HCT116 (cell line): ENCODE results near the gene PSME1. TPM values are rescaled to one million over a fixed set of nuclear protein-coding genes. Genes with fewer than 3 reads are reported as not detected.

Experiments used
- ATAC-seq: fragments of 200-7000 bp; cut with Tn5 transposase; 2 replicates; pipeline ENCODE4 v1.9.1; 2020; ENCODE audit warnings: mild to moderate bottlenecking, moderate library complexity
- BruUV-seq: library from RNA; stranded (reverse); fragments of 400-500 nt; replicated peaks from 2 replicates; lab custom pipeline; 2021; lab: Mats Ljungman, UMichigan
- CTCF ChIA-PET: fragments of 300-600 bp; sonication (Branson Sonifier 250); formaldehyde crosslinking; loops from one replicate; lab custom pipeline; 2021; ENCODE audit warnings: antibody characterized with exemption; lab: Charles Lee
- POLR2A ChIA-PET: fragments of 300-600, 350-600 bp; sonication (Branson Sonifier 250); formaldehyde crosslinking; loops from one replicate; lab custom pipeline; 2021; ENCODE audit warnings: antibody characterized with exemption; lab: Charles Lee
- RAD21 ChIA-PET, 2 experiments: fragments of 300-600 bp; sonication (Branson Sonifier 250); formaldehyde crosslinking; loops; one replicate each; lab custom pipeline; 2023; ENCODE audit warnings: low total read pairs in 2 of 2; ENCODE audit not compliant: uncharacterized antibody in 2 of 2, unreplicated experiment in 2 of 2, low non-redundant PET in 1 of 2; lab: Charles Lee
- DNase-seq: peaks from one replicate; pipeline ENCODE4 v3.0.0-alpha.2; 2010; ENCODE audit warnings: low read depth, low spot score
- H2AFZ ChIP-seq: fragments of 200-600 bp; shearing (Covaris generic), sonication (generic); 2 replicates; pipeline ENCODE4 v1.6.1; 2017; ENCODE audit warnings: low read depth, mixed run types, mixed read lengths, antibody characterized with exemption, low read length; ENCODE audit not compliant: poor library complexity, severe bottlenecking
- H3K27ac ChIP-seq: 2 replicates; pipeline ENCODE4 v1.5.1; 2012; ENCODE audit warnings: low read depth, low read length
- H3K27me3 ChIP-seq: fragments of 200-600 bp; sonication (generic); 2 replicates; pipeline ENCODE4 v1.6.1; 2016; ENCODE audit warnings: mixed run types, low read length, mixed read lengths; ENCODE audit not compliant: insufficient read depth
- H3K36me3 ChIP-seq, 2 experiments: fragments of 200-500 bp in 1 of 2; fragments of 200-600 bp in 1 of 2; sonication (Bioruptor generic) in 1 of 2; sonication (generic) in 1 of 2; 2 replicates each; pipeline versions ENCODE4 v1.5.1 to v1.6.1; 2014 to 2016; ENCODE audit warnings: low read length in 2 of 2, inconsistent platforms in 1 of 2, mixed read lengths in 1 of 2, mixed run types in 1 of 2; ENCODE audit not compliant: insufficient read depth in 2 of 2, control insufficient read depth in 1 of 2
- H3K4me1 ChIP-seq, 2 experiments: fragments of 200-600 bp in 1 of 2; sonication (generic) in 1 of 2; 2 replicates each; pipeline versions ENCODE4 v1.5.1 to v1.6.1; 2012 to 2017; ENCODE audit warnings: low read length in 2 of 2, inconsistent platforms in 1 of 2, mild to moderate bottlenecking in 1 of 2, mixed read lengths in 1 of 2, mixed run types in 1 of 2, moderate library complexity in 1 of 2; ENCODE audit not compliant: insufficient read depth in 2 of 2, control insufficient read depth in 1 of 2
- H3K4me2 ChIP-seq: fragments of 200-600 bp; sonication (generic); 2 replicates; pipeline ENCODE4 v1.6.1; 2017; ENCODE audit warnings: mixed run types, low read length, mixed read lengths
- H3K4me3 ChIP-seq, 2 experiments: fragments of 200-600 bp in 1 of 2; sonication (generic) in 1 of 2; replicated peaks in 1 of 2; 2 replicates each; pipeline ENCODE4 v1.5.1; 2011 to 2016; ENCODE audit warnings: low read length in 2 of 2, control low read depth in 1 of 2, low read depth in 1 of 2, mild to moderate bottlenecking in 1 of 2, mixed read lengths in 1 of 2, mixed run types in 1 of 2
- H3K79me2 ChIP-seq: fragments of 200-600 bp; sonication (generic); 2 replicates; pipeline ENCODE4 v1.6.1; 2017; ENCODE audit warnings: mild to moderate bottlenecking, mixed run types, low read length, moderate library complexity, mixed read lengths; ENCODE audit not compliant: insufficient read depth
- H3K9ac ChIP-seq: fragments of 200-600 bp; sonication (generic); 2 replicates; pipeline ENCODE4 v1.6.1; 2016; ENCODE audit warnings: low read length, mixed read lengths
- H3K9me2 ChIP-seq: fragments of 200-600 bp; sonication (generic), shearing (Covaris generic); 2 replicates; pipeline ENCODE4 v1.6.1; 2017; ENCODE audit warnings: mixed run types, mild to moderate bottlenecking, moderate library complexity; ENCODE audit not compliant: insufficient read depth
- H3K9me3 ChIP-seq, 2 experiments: fragments of 200-500 bp in 1 of 2; fragments of 200-600 bp in 1 of 2; sonication (Bioruptor generic) in 1 of 2; sonication (generic) in 1 of 2; 2 replicates each; pipeline ENCODE4 v1.6.1; 2014 to 2017; ENCODE audit warnings: low read length in 2 of 2, mixed read lengths in 2 of 2, inconsistent platforms in 1 of 2, low read depth in 1 of 2, mild to moderate bottlenecking in 1 of 2, mixed run types in 1 of 2, moderate library complexity in 1 of 2; ENCODE audit not compliant: control insufficient read depth in 1 of 2, insufficient read depth in 1 of 2
- H4K20me1 ChIP-seq: fragments of 200-600 bp; sonication (generic), shearing (Covaris generic); 2 replicates; pipeline ENCODE4 v1.6.1; 2017; ENCODE audit warnings: mixed run types, mild to moderate bottlenecking, moderate library complexity; ENCODE audit not compliant: insufficient read depth
- ATF3 ChIP-seq: IDR thresholded peaks from 2 replicates; pipeline ENCODE4 v1.6.1; 2012
- CBX3 ChIP-seq: IDR thresholded peaks from 2 replicates; pipeline ENCODE4 v1.6.1; 2012; ENCODE audit warnings: low read depth
- CEBPB ChIP-seq: IDR thresholded peaks from 2 replicates; pipeline ENCODE4 v1.6.1; 2012; ENCODE audit warnings: low read depth
- CTCF ChIP-seq, 3 experiments: fragments of 200-600 bp in 1 of 3; sonication (generic) in 1 of 3; IDR thresholded peaks in 2 of 3; conservative IDR thresholded peaks in 1 of 3; 2 replicates each; pipeline ENCODE4 v1.5.1; 2012 to 2017; ENCODE audit warnings: low read depth in 2 of 3, low read length in 2 of 3, antibody characterized with exemption in 1 of 3, borderline replicate concordance in 1 of 3, control low read depth in 1 of 3, mild to moderate bottlenecking in 1 of 3, mixed read lengths in 1 of 3, mixed run types in 1 of 3, moderate library complexity in 1 of 3; ENCODE audit not compliant: insufficient read depth in 1 of 3
- EGR1 ChIP-seq: IDR thresholded peaks from 2 replicates; pipeline ENCODE4 v1.6.1; 2012; ENCODE audit warnings: low read depth
- ELF1 ChIP-seq: IDR thresholded peaks from 2 replicates; pipeline ENCODE4 v1.6.1; 2012; ENCODE audit warnings: low read depth, borderline replicate concordance
- EZH2phosphoT487 ChIP-seq: fragments of 200-600 bp; IDR thresholded peaks from 2 replicates; pipeline ENCODE4 v1.6.1; 2018; ENCODE audit warnings: antibody characterized with exemption, borderline replicate concordance
- FOSL1 ChIP-seq: IDR thresholded peaks from 2 replicates; pipeline ENCODE4 v1.6.1; 2012; ENCODE audit warnings: low read depth
- JUND ChIP-seq: IDR thresholded peaks from 2 replicates; pipeline ENCODE4 v1.6.1; 2012
- MAX ChIP-seq: IDR thresholded peaks from 2 replicates; pipeline ENCODE4 v1.6.1; 2012
- POLR2A ChIP-seq: IDR thresholded peaks from 2 replicates; pipeline ENCODE4 v1.7.0; 2011; ENCODE audit warnings: borderline replicate concordance; ENCODE audit not compliant: insufficient read depth, insufficient read length; ENCODE audit errors: extremely low read depth
- POLR2AphosphoS5 ChIP-seq: IDR thresholded peaks from 2 replicates; pipeline ENCODE4 v1.6.1; 2011; ENCODE audit warnings: mild to moderate bottlenecking, low read depth, low read length, moderate library complexity
- REST ChIP-seq: IDR thresholded peaks from 2 replicates; pipeline ENCODE4 v1.6.1; 2012; ENCODE audit warnings: low read depth
- SIN3A ChIP-seq: IDR thresholded peaks from 2 replicates; pipeline ENCODE4 v1.6.1; 2012; ENCODE audit warnings: low read depth
- SP1 ChIP-seq: IDR thresholded peaks from 2 replicates; pipeline ENCODE4 v1.6.1; 2012; ENCODE audit warnings: low read depth
- SRF ChIP-seq: IDR thresholded peaks from 2 replicates; pipeline ENCODE4 v1.6.1; 2012; ENCODE audit warnings: low read depth
- TCF7L2 ChIP-seq: IDR thresholded peaks from 2 replicates; pipeline ENCODE4 v1.7.0; 2011; ENCODE audit warnings: borderline replicate concordance, inconsistent platforms; ENCODE audit not compliant: insufficient read depth, insufficient read length; ENCODE audit errors: extremely low read depth
- ZBTB33 ChIP-seq: IDR thresholded peaks from 2 replicates; pipeline ENCODE4 v1.6.1; 2011; ENCODE audit warnings: mild to moderate bottlenecking, low read length, moderate library complexity; ENCODE audit not compliant: insufficient replicate concordance; ENCODE audit errors: extremely low read depth
- ZNF274 ChIP-seq: fragments of 200-500 bp; sonication (Bioruptor generic); IDR thresholded peaks from 2 replicates; pipeline ENCODE4 v1.6.1; 2014; ENCODE audit warnings: mild to moderate bottlenecking, low read depth, low read length, inconsistent platforms
- intact Hi-C: fragments of 100-400 bp; cut with micrococcal nuclease; formaldehyde crosslinking; loops from 2 replicates; pipeline ENCODE4 v1.10.0; 2022
- total RNA-seq: library from RNA; stranded (reverse); gene quantifications from one replicate; pipeline ENCODE4 v1.2.1, GENCODE V29; 2021; ENCODE audit not compliant: unreplicated experiment

The PSME1 gene
- total RNA-seq, 1 experiment from 2014 or later, result 174 TPM

- Histone ChIP-seq H4K20me1 (no peaks in the 10 kb centered on the region), H3K4me2 (no peak overlapping the region), H3K4me3 (no peak overlapping the region), H3K27me3 (no peaks in the 10 kb centered on the region), H3K9me3 (peaks cover 0 to 5% of the 10 kb centered on the region in 2 experiments; a peak in 1 of 4 replicates), H3K27ac (no peak overlapping the region), H3K79me2 (no peaks in the 10 kb centered on the region), H3K9me2 (no peaks in the 10 kb centered on the region), H2AFZ (no peak overlapping the region), H3K4me1 (peaks cover 4 to 5% of the 10 kb centered on the region in 2 experiments; a peak in 3 of 4 replicates), H3K9ac (no peak overlapping the region), H3K36me3 (no peaks in the 10 kb centered on the region)
- intact Hi-C loops, result no loop called here
- no peak for ATAC-seq
- TF ChIP-seq ATF3, result no peak
- TF ChIP-seq JUND, result no peak
- TF ChIP-seq FOSL1, result no peak
- TF ChIP-seq MAX, result no peak
- TF ChIP-seq SRF, result no peak
- no peak for TF ChIP-seq SP1
- no peak for TF ChIP-seq EGR1
- TF ChIP-seq POLR2AphosphoS5, result no peak
- TF ChIP-seq ZNF274, result no peak
- no peak for TF ChIP-seq CEBPB
- TF ChIP-seq ZBTB33, result no peak
- no peak for TF ChIP-seq CTCF (IDR thresholded peaks at IDR 0.05 in 2 of 3, conservative IDR thresholded peaks at IDR 0.05 in 1 of 3; ENCODE audit: borderline replicate concordance in 1 of 3, insufficient read depth in 1 of 3, low read depth in 2 of 3, low read length in 2 of 3)
- TF ChIP-seq POLR2A, result no peak
- TF ChIP-seq CBX3, result no peak
- no peak for TF ChIP-seq REST
- no peak for TF ChIP-seq TCF7L2
- TF ChIP-seq EZH2phosphoT487, result no peak
- no peak for TF ChIP-seq SIN3A
- TF ChIP-seq ELF1, result no peak
- ChIA-PET CTCF (no interaction called here), POLR2A (interaction anchor here (0.6 to 1.3 kb wide), 2 partner anchors 8 to 27 kb away, joined by 3 read pairs; no protein-coding TSS in a partner anchor), RAD21 (no interaction called here)
- no TSS peak for BruUV-seq
- no peak for DNase-seq
Observed at GRCh38 chr14:24100197-24100981, 35.6 kb upstream of the PSME1 start.
